Midbrain (tissue), 1 donor: ENCODE measurements around the gene TENM4.

Experiments
- DNase-seq: peaks from one replicate; lab custom pipeline; 2025; lab: John Stamatoyannopoulos, UW

Gene TENM4

GRCh38 chr11:79390477-79390876 is 50.4 kb downstream of the TENM4 start:
- DNase-seq: no peak

- DNase-seq: no peak
Observed at GRCh38 chr11:79388201-79388600, 52.6 kb downstream of the TENM4 start.

GRCh38 chr11:79383874-79384273 is 57.0 kb downstream of the TENM4 start:
- DNase-seq: no peak

GRCh38 chr11:79382301-79383050 is 58.4 kb downstream of the TENM4 start:
- no peak for DNase-seq

GRCh38 chr11:79381036-79381435 is 59.8 kb downstream of the TENM4 start:
- no peak for DNase-seq

- no peak for DNase-seq
Observed at GRCh38 chr11:79377406-79377805, 63.4 kb downstream of the TENM4 start.

- no peak for DNase-seq
Observed at GRCh38 chr11:79375818-79376550, 64.8 kb downstream of the TENM4 start.

- peak; percentile 38 for DNase-seq
Observed at GRCh38 chr11:79374727-79375126, 66.1 kb downstream of the TENM4 start.

GRCh38 chr11:79371724-79372123 is 69.1 kb downstream of the TENM4 start:
- DNase-seq: no peak

- no peak for DNase-seq
Observed at GRCh38 chr11:79371152-79371551, 69.7 kb downstream of the TENM4 start.

- no peak for DNase-seq
Observed at GRCh38 chr11:79369055-79369454, 71.8 kb downstream of the TENM4 start.

- DNase-seq: no peak
Observed at GRCh38 chr11:79367844-79368243, 73.0 kb downstream of the TENM4 start.

GRCh38 chr11:79366218-79366617 is 74.6 kb downstream of the TENM4 start:
- no peak for DNase-seq

- DNase-seq: no peak
Observed at GRCh38 chr11:79363861-79364378, 76.9 kb downstream of the TENM4 start.

GRCh38 chr11:79363256-79363655 is 77.6 kb downstream of the TENM4 start:
- DNase-seq: no peak

- no peak for DNase-seq
Observed at GRCh38 chr11:79362821-79363220, 78.0 kb downstream of the TENM4 start.

GRCh38 chr11:79362206-79362757 is 78.5 kb downstream of the TENM4 start:
- no peak for DNase-seq

GRCh38 chr11:79358258-79358657 is 82.6 kb downstream of the TENM4 start:
- no peak for DNase-seq

GRCh38 chr11:79353706-79354105 is 87.1 kb downstream of the TENM4 start:
- no peak for DNase-seq

- no peak for DNase-seq
Observed at GRCh38 chr11:79352349-79352703, 88.5 kb downstream of the TENM4 start.

- DNase-seq: no peak
Observed at GRCh38 chr11:79348976-79349682, 91.7 kb downstream of the TENM4 start.

- DNase-seq: no peak
Observed at GRCh38 chr11:79346021-79346420, 94.8 kb downstream of the TENM4 start.
